COLO668 (cell line): ENCODE measurements around the gene ASTN2.
"Not testable (repeated sequence)": the region's sequence is repeated elsewhere in the genome, so short reads cannot be mapped to it uniquely, and the experiment has no call there.

ENCODE experiments used
- DNase-seq: peaks from one replicate; lab custom pipeline; 2025; ENCODE audit not compliant: unreplicated experiment; lab: John Stamatoyannopoulos, UW

The ASTN2 gene

GRCh38 chr9:116476002-116476401, 938.9 kb downstream of the ASTN2 start:
- no peak for DNase-seq

GRCh38 chr9:116475201-116475600, 939.7 kb downstream of the ASTN2 start:
- DNase-seq = no peak

GRCh38 chr9:116471944-116472506, 942.8 kb downstream of the ASTN2 start:
- DNase-seq = no peak

- DNase-seq = no peak
Measured at GRCh38 chr9:116471093-116471906, 943.6 kb downstream of the ASTN2 start.

- DNase-seq = no peak
Measured at GRCh38 chr9:116468793-116469527, 945.9 kb downstream of the ASTN2 start.

GRCh38 chr9:116468369-116468768, 946.5 kb downstream of the ASTN2 start:
- DNase-seq = no peak

- DNase-seq = no peak
Measured at GRCh38 chr9:116467740-116468351, 947.0 kb downstream of the ASTN2 start.

- no peak for DNase-seq
Measured at GRCh38 chr9:116466271-116467235, 948.3 kb downstream of the ASTN2 start.

- DNase-seq = no peak
Measured at GRCh38 chr9:116465576-116466270, 949.1 kb downstream of the ASTN2 start.

- no peak for DNase-seq
Measured at GRCh38 chr9:116464987-116465571, 949.8 kb downstream of the ASTN2 start.

GRCh38 chr9:116464423-116464822, 950.4 kb downstream of the ASTN2 start:
- no peak for DNase-seq

GRCh38 chr9:116461632-116462031, 953.2 kb downstream of the ASTN2 start:
- no peak for DNase-seq

GRCh38 chr9:116460026-116460425, 954.8 kb downstream of the ASTN2 start:
- no peak for DNase-seq

- DNase-seq = no peak
Measured at GRCh38 chr9:116459576-116459975, 955.3 kb downstream of the ASTN2 start.

GRCh38 chr9:116456490-116457088, 958.3 kb downstream of the ASTN2 start:
- no peak for DNase-seq

- not testable (repeated sequence) for DNase-seq
Measured at GRCh38 chr9:116454539-116454938, 960.3 kb downstream of the ASTN2 start.

- no peak for DNase-seq
Measured at GRCh38 chr9:116453785-116454184, 961.1 kb downstream of the ASTN2 start.

- no peak for DNase-seq
Measured at GRCh38 chr9:116452634-116453033, 962.2 kb downstream of the ASTN2 start.

GRCh38 chr9:116452227-116452626, 962.6 kb downstream of the ASTN2 start:
- DNase-seq = no peak
